Activated naive CD4-positive, alpha-beta T cell treated with anti-CD3 and anti-CD28 coated beads, Interleukin-2, amount 50 U/mL, for 16 hours (primary cell): Measurements from ENCODE around the gene CDK5RAP3.

ENCODE experiments used
- DNase-seq: peaks from one replicate; pipeline ENCODE4 v3.0.0-alpha.2; 2020

Gene CDK5RAP3

DNA sequence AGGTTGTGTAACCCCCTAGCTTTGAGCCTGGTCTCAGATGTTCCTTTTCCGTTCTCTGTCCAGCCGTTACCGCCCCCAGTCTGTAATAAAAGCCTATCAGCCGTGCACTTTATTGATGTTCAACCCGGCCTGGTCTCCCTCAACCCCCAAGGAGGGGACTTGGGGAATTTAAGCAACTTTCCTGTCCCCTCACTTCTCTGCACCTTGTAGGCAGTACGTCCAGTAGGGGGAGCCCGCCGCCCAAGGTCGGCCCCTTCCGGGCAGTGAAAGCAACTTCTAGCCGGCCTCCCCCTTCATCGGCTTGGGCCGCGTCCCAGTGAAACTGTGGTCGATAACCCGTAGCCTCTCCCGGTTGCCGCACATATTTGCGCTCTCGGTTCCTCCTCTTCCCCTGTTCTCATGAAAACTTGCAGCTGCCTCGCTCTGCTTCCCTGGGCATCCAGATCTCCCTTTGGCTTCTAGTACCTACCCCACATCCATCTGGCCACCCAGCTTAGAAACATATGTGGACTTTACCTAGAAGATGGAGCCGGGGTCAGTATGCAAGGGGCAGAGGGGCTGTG is 21.6 kb upstream of the CDK5RAP3 start:
- DNase-seq = peak; percentile 76

GRCh38 chr17:47949946-47950345 is 21.0 kb upstream of the CDK5RAP3 start:
- DNase-seq = no peak

DNA sequence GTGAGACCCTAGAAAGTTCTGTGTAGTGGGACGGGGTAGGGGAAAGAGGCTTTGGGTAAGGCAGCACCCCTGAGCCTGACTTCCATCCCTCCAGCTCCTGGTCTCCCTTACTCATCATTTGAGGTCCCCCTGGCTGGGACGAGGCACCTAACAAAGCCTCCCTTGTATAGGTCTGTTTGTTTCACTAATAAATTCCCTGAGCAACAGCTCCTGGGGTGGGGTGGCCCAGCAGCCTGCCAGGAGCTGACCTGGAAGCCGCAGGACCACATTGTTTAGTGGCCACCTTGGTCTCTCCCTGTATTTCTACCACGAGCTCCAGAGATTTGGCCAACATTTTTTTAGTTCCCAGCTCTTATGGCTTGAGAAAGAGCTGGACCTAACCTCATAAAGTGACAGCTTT is 20.5 kb upstream of the CDK5RAP3 start:
- no peak for DNase-seq

GRCh38 chr17:47952171-47953021 is 18.5 kb upstream of the CDK5RAP3 start:
- no peak for DNase-seq

DNA sequence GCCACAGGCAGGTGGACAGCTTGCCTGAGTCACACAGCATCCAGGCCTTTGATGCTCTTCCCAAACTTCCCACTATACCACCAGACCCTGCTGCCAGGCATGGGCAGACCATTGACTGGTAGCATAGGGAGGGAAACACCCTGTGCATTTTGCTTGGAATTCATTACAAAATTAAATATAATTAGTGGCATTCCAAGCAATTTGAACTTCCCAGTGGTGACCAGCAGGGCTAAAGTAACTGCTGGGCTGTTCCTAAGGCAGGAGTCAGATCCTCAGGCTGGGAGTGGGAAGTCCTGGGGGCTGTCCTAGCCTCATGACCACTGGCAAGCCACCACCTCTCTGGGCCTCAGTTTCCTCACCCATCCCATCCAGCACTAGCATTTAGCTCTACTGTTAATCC is 17.0 kb upstream of the CDK5RAP3 start:
- DNase-seq = no peak

DNA sequence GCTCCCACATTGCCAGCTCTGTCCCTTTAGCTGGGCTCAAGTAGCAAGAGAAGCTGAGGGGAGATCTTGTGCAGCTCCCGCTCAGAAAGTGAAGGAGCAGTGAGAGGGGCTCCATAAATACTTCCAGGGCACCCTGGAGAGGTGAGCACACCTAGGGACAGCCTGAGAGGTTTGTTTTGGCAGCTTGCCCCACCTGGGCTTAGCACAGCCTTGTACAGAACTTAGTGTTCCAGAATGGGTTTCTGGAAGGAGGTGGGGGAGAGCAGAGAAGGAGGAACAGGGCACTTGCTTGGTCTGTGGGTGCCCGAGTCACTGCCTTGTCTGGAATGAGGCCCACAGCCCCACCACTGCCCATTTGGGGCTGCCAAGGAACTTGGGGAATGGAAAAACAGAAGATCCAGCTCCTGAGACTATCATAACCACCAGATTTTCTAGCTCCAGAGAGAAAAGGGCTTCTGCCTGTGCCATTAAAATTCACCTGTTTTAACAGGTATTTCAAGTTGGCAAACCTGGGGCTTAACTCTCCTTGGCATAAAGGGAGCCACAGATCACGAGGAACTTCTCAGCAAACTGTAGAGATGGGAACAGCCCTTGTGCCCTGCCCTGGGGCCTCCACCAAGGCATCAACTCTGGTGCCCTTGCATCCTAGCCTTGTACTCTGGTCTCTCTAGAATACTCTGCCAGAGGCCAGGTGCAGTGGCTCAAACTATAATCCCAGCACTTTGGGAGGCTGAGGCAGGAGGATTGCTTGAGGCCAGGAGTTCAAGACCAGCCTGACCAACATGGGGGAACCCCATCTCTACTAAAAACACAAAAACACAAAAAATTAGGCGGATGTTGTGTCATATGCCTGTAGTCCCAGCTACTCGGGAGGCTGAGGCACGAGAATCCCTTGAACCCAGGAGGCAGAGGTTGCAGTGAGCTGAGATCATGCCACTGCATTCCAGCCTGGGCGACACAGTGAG is 15.1 kb upstream of the CDK5RAP3 start:
- no peak for DNase-seq

DNA sequence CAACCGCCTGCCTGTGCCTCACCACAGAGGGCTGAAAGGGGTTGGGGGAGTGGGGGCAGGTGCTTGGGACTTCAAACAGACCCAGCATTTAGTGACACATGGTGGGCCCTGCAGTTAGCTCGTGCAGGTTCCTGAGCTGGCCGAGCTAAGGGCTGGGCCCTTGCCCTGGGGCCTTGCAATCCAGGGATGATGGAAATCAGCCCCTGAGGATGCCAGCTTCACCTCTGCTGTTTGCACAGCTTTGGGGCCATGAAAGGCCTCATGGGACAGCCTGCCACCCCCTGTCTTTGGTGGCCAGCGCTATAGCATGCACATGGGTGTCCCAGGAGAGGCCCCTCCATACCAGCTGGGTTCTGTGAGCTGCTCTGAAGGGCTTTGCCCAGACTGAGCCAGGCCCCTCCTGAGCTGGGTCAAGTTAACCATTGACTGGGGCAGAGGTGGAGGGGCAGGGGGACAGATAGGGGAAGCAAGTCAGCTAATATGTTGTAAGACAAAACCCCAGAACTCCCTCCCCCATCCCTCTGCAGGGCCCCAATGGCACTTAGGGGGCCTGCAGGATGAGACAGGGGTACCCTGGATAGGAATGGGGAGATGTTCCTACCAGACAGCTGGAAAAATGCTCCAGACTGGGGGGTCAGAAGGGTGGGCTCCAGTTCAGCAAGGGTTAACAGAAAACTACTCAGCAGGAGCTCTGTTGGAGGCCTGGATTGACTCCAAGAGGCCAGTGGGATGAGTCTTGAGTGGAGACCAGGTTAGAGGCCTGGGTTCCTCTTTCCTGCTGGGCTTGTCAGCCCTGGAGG is 13.9 kb upstream of the CDK5RAP3 start:
- no peak for DNase-seq

- DNase-seq = no peak
Measured at GRCh38 chr17:47957591-47958490, 13.1 kb upstream of the CDK5RAP3 start, which contains the start of gene PRR15L. Gene PRR15L (minus strand): TSS chr17:47957883. CDS start chr17:47953234, 4,649 bp downstream.

- DNase-seq = no peak
Measured at GRCh38 chr17:47959825-47960655, 10.9 kb upstream of the CDK5RAP3 start.

- no peak for DNase-seq
Measured at GRCh38 chr17:47961406-47961805, 9.5 kb upstream of the CDK5RAP3 start.

- DNase-seq = no peak
Measured at GRCh38 chr17:47962901-47963300, 8.0 kb upstream of the CDK5RAP3 start.

DNA sequence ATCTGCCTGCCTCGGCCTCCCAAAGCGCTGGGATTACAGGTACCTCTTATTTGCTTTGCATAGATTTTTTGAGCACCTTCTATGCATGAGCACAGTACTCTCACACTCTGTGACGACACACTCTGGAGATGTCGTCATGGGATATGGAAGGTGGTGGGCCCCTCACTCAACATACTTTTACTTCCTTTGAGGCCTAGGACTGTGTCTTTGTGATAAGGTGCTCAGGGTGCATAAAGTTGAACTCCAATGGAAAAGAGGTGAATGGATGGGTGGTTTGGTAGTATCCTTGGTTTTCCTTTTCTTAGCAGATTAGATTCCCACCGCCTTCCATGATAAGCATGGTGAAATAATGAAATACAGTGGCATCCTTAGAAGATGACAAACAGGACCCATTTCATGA is 6.1 kb upstream of the CDK5RAP3 start:
- no peak for DNase-seq

- DNase-seq = no peak
Measured at GRCh38 chr17:47966079-47966519, 4.8 kb upstream of the CDK5RAP3 start.

GRCh38 chr17:47967607-47968252 is 3.2 kb upstream of the CDK5RAP3 start:
- no peak for DNase-seq

DNA sequence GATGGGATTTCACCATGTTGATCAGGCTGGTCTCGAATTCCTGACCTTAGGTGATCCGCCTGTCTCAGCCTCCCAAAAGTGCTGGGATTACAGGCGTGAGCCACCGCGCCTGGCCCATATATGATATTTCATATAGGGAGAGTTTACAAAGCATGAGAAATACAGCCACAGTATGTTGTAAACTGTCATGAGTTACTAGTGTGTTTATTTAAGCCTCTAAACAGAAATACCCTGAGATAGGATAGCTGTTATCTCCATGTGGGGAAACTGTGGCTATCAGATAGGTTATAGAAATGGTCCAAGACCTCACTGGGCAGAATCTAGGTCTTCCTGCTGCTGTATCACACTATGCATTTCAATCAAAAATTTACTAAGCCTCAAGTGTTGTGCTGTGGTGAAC is 2.1 kb upstream of the CDK5RAP3 start:
- DNase-seq = no peak

GRCh38 chr17:47969930-47970724 is 786 bp upstream of the CDK5RAP3 start:
- no peak for DNase-seq

- DNase-seq = no peak
Measured at GRCh38 chr17:47973541-47973940, 2.6 kb downstream of the CDK5RAP3 start.

GRCh38 chr17:47975189-47975822 is 4.4 kb downstream of the CDK5RAP3 start:
- no peak for DNase-seq
